Hepatocyte (in vitro differentiated cells): ENCODE results near the gene PTPN3. TPM values are rescaled to one million over a fixed set of nuclear protein-coding genes. Genes with fewer than 3 reads are reported as not detected.
A peak's percentile ranks its signal among the peaks of the same experiment; 100 is the strongest.

Source experiments
- DNase-seq: peaks from one replicate; pipeline ENCODE4 v3.0.0-alpha.2; 2016; ENCODE audit warnings: low spot score
- H2AFZ ChIP-seq: fragments of 200-600 bp; sonication (generic); 2 replicates; pipeline ENCODE4 v1.6.0; 2016; ENCODE audit warnings: antibody characterized with exemption, mild to moderate bottlenecking
- H3K27ac ChIP-seq: fragments of 200-600 bp; sonication (generic); 2 replicates; pipeline ENCODE4 v1.5.1; 2016; ENCODE audit warnings: mild to moderate bottlenecking
- H3K27me3 ChIP-seq: fragments of 200-600 bp; sonication (generic); 2 replicates; pipeline ENCODE4 v1.6.1; 2016
- H3K36me3 ChIP-seq: fragments of 200-600 bp; sonication (generic); replicated peaks from 2 replicates; pipeline ENCODE4 v1.5.1; 2016; ENCODE audit warnings: low read depth; ENCODE audit not compliant: insufficient read depth
- H3K4me1 ChIP-seq: fragments of 200-600 bp; sonication (generic); 2 replicates; pipeline ENCODE4 v1.5.1; 2016; ENCODE audit warnings: mild to moderate bottlenecking, moderate library complexity; ENCODE audit not compliant: insufficient read depth
- H3K4me2 ChIP-seq: fragments of 200-600 bp; sonication (generic); 2 replicates; pipeline ENCODE4 v1.6.0; 2016
- H3K4me3 ChIP-seq: fragments of 200-600 bp; sonication (generic); 2 replicates; pipeline ENCODE4 v1.5.1; 2016; ENCODE audit warnings: mild to moderate bottlenecking
- H3K79me2 ChIP-seq: fragments of 200-600 bp; sonication (generic); 2 replicates; pipeline ENCODE4 v1.6.0; 2017; ENCODE audit warnings: mild to moderate bottlenecking
- H3K9me2 ChIP-seq: fragments of 200-600 bp; sonication (generic); replicated peaks from 2 replicates; pipeline ENCODE4 v1.6.0; 2017; ENCODE audit warnings: mild to moderate bottlenecking; ENCODE audit not compliant: insufficient read depth
- H3K9me3 ChIP-seq: fragments of 200-600 bp; sonication (generic); 2 replicates; pipeline ENCODE4 v1.5.1; 2016; ENCODE audit warnings: low read depth, mild to moderate bottlenecking
- H4K20me1 ChIP-seq: fragments of 200-600 bp; sonication (generic); 2 replicates; pipeline ENCODE4 v1.6.0; 2016; ENCODE audit warnings: mild to moderate bottlenecking; ENCODE audit not compliant: insufficient read depth, poor library complexity, severe bottlenecking
- CTCF ChIP-seq: fragments of 200-600 bp; sonication (generic); IDR thresholded peaks from 2 replicates; pipeline ENCODE4 v1.5.1; 2016; ENCODE audit warnings: antibody characterized with exemption, mild to moderate bottlenecking; ENCODE audit not compliant: poor library complexity
- EZH2 ChIP-seq: fragments of 200-600 bp; sonication (generic); IDR thresholded peaks from 2 replicates; pipeline ENCODE4 v1.6.1; 2016; ENCODE audit warnings: antibody characterized with exemption, mild to moderate bottlenecking, borderline replicate concordance
- EZH2phosphoT487 ChIP-seq: fragments of 200-600 bp; sonication (generic); IDR thresholded peaks from one replicate; pipeline ENCODE4 v1.6.1; 2018; ENCODE audit warnings: antibody characterized with exemption, mild to moderate bottlenecking, low read depth, moderate library complexity; ENCODE audit not compliant: unreplicated experiment, severe bottlenecking
- WGBS: methylation state at CpG from one replicate; pipeline ENCODE4 v1.1.6; 2016; ENCODE audit warnings: low lambda C conversion rate; ENCODE audit errors: missing lambda C conversion rate; 5-methylcytosine and 5-hydroxymethylcytosine counted together
- polyA plus RNA-seq: library from polyadenylated mRNA; unstranded; fragments of >200 nt; fragmentation: Nextera tagmentation; extraction: Ambion mirVana; gene quantifications from 2 replicates; pipeline ENCODE4 v1.2.1, GENCODE V29; 2016
- total RNA-seq: library from RNA; depleted of rRNA; stranded (reverse); fragments of >200 nt; gene quantifications from 2 replicates; pipeline ENCODE4 v1.2.3, GENCODE V29; 2014

The PTPN3 gene
- total and polyA plus RNA-seq, 2 experiments from 2014 or later = 4.4 to 12.1 TPM

DNA sequence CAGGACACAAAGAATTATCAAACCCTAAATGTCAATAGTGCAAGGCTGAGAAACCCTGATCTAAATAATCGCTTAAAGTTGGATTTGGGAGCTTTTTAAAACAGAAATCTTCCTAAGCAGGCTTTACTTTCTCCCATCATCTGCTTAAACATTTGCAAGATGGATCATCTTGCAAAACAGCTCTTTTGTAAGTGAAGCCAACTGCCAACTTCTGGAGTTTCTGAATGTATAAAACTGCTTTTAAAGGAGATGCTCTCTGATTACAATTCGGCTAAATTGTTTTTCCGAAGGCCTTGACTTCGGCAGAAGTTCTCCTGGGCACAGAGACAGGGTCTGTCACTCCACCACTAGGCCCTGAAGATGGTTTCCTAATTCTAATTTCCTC lies 1.3 kb downstream of the PTPN3 start:
- H4K20me1 ChIP-seq = no peaks in the 10 kb centered on the region
- H3K9me2 ChIP-seq = no peaks in the 10 kb centered on the region
- TF ChIP-seq EZH2phosphoT487 = no peak
- peak overlapping the region; percentile 91 for H3K4me2 ChIP-seq
- peak overlapping the region; percentile 59 for H3K27ac ChIP-seq
- H3K9me3 ChIP-seq = no peaks in the 10 kb centered on the region
- no peak overlapping the region for H2AFZ ChIP-seq
- H3K27me3 ChIP-seq = peaks cover 55% of the 10 kb centered on the region
- DNase-seq = no peak
- 76% methylated on average over 4 of the region's 4 CpGs for WGBS
- peaks cover 26% of the 10 kb centered on the region for H3K79me2 ChIP-seq
- no peaks in the 10 kb centered on the region for H3K36me3 ChIP-seq
- peaks cover 27% of the 10 kb centered on the region for H3K4me1 ChIP-seq
- H3K4me3 ChIP-seq = peak overlapping the region; percentile 60

- no peaks in the 10 kb centered on the region for H4K20me1 ChIP-seq
- no peaks in the 10 kb centered on the region for H3K36me3 ChIP-seq
- DNase-seq = no peak
- H3K9me2 ChIP-seq = no peaks in the 10 kb centered on the region
- TF ChIP-seq CTCF = no peak
- TF ChIP-seq EZH2phosphoT487 = no peak
- no peak for TF ChIP-seq EZH2
- H3K27ac ChIP-seq = peak overlapping the region; percentile 59
- H3K4me1 ChIP-seq = peaks cover 27% of the 10 kb centered on the region
- peaks cover 31% of the 10 kb centered on the region for H3K79me2 ChIP-seq
- peaks cover 49% of the 10 kb centered on the region for H3K27me3 ChIP-seq
- WGBS = 70% methylated on average over 3 of the region's 3 CpGs
- no peak overlapping the region for H2AFZ ChIP-seq
- no peak overlapping the region for H3K4me3 ChIP-seq
- peak overlapping the region; percentile 91 for H3K4me2 ChIP-seq
- H3K9me3 ChIP-seq = no peaks in the 10 kb centered on the region
Measured at GRCh38 chr9:109496218-109496617, 1.9 kb downstream of the PTPN3 start.

DNA sequence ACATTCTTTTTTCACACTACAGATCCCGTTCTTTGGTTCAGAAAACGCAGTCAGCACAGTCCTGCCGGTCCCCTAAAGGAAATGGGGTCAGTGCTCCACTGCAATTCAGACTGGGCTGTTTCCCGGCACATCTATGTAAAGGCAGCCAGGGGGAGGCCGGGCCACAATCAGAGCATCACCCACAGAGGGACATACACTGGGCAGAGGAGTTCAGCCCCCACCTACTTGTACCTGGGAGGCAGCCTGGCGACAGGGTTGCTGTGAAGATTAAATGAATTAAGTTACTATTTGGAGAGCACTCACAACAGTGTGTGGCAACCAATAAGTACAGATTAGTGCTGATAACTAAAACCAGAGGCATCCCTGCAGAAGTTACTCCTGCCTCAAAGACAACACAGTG lies 4.5 kb downstream of the PTPN3 start:
- Histone ChIP-seq H3K79me2 (peaks cover 45% of the 10 kb centered on the region), H2AFZ (no peak overlapping the region), H4K20me1 (no peaks in the 10 kb centered on the region), H3K27ac (no peak overlapping the region), H3K27me3 (peaks cover 27% of the 10 kb centered on the region), H3K4me2 (no peak overlapping the region), H3K4me1 (peaks cover 23% of the 10 kb centered on the region), H3K4me3 (no peak overlapping the region), H3K9me3 (no peaks in the 10 kb centered on the region), H3K9me2 (no peaks in the 10 kb centered on the region), H3K36me3 (no peaks in the 10 kb centered on the region)
- TF ChIP-seq EZH2 = no peak
- no peak for TF ChIP-seq EZH2phosphoT487
- no peak for DNase-seq
- WGBS = 81% methylated on average over 6 of the region's 6 CpGs

DNA sequence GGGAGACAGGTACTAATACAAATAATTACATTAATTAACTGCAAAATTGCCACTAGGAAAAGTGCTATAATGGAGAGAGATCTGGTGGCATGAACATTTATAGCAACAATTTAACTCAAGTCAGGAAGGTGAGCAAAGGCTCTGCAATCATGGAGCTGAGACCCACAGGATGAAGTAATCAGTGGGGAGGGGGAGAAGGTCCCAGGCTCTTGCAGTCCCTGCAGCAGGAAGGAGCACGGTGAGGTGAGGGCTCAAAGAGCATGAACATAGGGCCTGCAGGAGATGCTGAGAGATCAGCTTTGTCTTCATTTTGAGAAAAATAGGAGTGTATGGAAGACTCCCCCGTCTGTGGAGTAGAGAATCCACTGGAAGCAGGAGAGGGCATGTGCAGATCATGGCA lies 6.5 kb downstream of the PTPN3 start:
- Histone ChIP-seq H4K20me1 (no peaks in the 10 kb centered on the region), H3K4me2 (no peak overlapping the region), H3K36me3 (no peaks in the 10 kb centered on the region), H3K4me1 (peaks cover 15% of the 10 kb centered on the region), H3K4me3 (no peak overlapping the region), H3K27me3 (peaks cover 15% of the 10 kb centered on the region), H3K9me3 (no peaks in the 10 kb centered on the region), H2AFZ (no peak overlapping the region), H3K79me2 (peaks cover 53% of the 10 kb centered on the region), H3K27ac (no peak overlapping the region), H3K9me2 (no peaks in the 10 kb centered on the region)
- DNase-seq = no peak
- WGBS = 78% methylated on average over 2 of the region's 2 CpGs
- TF ChIP-seq EZH2 = no peak

DNA sequence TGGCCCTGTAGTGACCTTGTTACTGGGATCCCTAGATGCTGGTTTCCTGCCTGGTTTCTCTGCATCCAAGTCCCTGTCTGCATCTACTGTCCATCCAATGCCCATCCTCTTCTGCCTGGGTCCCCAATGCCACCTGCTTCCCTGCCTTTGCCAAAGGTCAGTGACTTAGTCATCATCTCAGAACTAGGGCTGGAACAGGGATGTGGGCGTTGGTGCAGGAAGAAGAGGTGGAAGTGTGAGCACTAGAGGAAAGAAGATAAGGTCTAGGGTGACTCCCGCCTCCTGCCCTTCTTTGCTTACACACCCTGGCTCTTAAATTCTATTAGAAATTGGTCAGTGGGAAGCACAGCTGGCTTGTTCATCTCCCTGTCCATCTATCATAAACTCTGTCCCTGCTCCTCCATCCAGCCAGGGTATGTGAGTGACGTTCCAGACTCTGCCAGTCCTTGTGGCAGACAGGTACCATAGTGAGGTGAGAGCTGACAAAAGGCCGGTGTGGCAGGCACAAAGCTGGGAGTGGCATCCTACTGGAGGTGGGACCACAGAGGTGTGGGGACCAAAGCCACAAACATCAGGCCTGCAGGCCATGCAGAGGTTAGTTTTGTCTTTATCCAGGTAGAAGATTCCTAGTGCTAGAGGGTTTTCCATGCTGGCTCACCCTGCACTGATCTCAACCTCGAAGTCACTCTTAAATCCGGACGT lies 9.2 kb downstream of the PTPN3 start:
- H3K4me3 ChIP-seq = no peak overlapping the region
- no peaks in the 10 kb centered on the region for H3K4me1 ChIP-seq
- 70% methylated on average over 7 of the region's 7 CpGs for WGBS
- no peak overlapping the region for H3K27ac ChIP-seq
- H3K4me2 ChIP-seq = no peak overlapping the region
- DNase-seq = no peak
- TF ChIP-seq CTCF (no peak), EZH2phosphoT487 (no peak), EZH2 (no peak)
- H3K27me3 ChIP-seq = no peaks in the 10 kb centered on the region
- no peaks in the 10 kb centered on the region for H4K20me1 ChIP-seq
- H3K9me2 ChIP-seq = no peaks in the 10 kb centered on the region
- H3K36me3 ChIP-seq = no peaks in the 10 kb centered on the region
- H2AFZ ChIP-seq = no peak overlapping the region
- H3K9me3 ChIP-seq = no peaks in the 10 kb centered on the region
- peaks cover 51% of the 10 kb centered on the region for H3K79me2 ChIP-seq
